NCI-H526 treated with DMSO at 0.1 percent for 48 hours (cell line): ENCODE data around the gene DACH1.

ENCODE experiments used
- DNase-seq: peaks from one replicate; lab custom pipeline; 2025; lab: John Stamatoyannopoulos, UW

DACH1 gene

DNA sequence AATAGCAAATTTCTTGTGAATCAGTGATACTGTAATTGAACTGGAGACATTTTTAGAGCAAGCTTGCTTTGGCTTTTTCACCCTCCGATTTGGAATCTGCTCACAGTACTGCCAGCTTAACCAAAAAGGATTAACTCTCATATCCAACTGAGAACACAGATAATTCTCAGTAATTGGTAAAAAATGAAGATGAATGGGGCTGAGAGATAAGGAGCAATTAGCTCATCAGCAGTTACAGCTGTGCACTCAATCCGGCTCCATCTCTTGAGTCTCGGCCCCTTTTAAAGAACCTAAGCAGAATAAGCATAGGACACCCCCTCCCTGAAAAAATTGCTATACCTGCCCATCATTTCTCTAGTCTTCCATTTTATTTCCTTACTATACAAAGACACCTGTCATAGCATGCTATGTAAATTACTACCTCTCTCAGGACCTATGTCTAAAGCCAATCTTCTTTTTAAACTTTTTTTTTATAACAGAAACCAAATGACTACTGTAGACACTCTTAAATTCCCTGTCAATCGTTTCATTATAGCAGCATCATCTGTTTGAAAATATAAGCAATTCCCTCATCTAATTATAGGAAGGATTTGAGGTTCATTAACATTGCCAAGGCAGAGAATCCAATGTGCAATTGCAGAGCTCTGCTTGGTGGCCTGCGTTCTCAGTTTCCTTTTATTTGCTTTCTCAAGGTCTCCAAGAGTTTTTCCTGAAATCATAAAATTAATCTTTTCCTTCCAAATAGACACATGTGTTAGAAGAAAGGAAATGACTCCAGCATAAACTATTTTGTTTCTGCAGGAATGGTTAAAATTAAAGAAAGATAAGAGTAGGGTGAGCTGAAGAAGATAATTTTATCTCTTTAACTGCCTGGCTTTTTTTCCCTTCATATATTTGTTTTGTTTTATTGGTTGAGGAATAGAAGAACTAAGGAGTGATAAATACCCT, 242.1 kb downstream of the DACH1 start:
- DNase-seq, result no peak

DNA sequence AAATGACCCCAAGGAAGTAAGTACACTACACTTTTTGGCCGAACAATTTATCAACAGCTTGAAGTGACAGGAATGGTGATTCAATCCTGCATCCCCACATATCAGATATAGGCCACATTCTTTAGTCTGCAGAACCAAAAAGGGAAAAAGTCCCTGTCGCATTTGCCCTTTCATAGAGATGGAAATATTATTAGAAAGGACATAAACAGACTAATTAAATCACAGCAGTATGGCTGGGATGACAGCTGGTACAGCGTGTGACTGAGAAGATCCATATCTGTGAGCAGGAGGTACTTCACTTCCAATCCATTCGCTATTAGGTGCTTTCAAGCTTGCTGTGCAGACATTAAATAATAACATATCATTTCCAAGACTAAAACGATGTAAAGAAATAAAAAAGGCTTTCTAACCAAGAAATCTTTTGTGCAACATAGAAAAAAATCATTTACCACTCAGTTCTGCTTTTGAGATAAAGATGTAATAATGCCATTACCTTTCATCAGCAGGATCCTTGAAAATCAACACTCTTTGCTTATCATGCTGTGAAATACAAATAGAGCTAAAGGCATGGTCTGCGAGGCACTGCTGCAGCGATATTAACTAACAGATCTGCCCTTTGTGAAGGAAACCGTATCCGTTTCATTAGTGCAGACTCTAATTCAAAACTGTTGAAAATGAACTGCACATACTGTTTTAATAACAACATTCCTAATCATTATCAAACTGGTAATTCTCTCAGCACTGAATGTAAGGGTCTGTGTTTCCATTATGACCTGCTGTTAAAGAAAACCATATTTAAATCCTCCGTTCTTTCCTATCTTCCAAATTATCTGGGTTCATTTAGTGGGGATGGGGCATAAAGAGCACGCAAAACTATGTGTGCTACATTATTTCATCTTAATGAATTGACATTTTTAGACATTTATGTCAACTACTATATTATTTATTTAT, 245.6 kb downstream of the DACH1 start:
- DNase-seq, result no peak

DNA sequence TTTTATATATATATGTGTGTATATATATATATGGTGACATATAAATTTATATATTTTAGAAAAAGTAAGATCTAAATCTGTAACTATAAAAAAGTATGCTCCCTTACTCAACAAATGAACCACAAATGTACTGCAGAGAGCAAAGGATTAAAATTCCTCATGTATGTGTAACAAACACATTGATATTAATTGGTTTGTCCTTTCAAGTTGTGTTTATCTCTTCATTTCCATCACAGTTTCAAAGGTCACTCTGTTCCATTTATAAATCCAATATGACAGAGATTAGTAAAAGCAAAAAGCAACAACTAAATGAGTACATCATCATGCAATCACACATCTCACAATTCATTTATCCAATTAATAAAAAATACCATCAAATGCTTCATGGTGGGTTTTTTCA, 247.9 kb downstream of the DACH1 start:
- DNase-seq, result no peak

DNA sequence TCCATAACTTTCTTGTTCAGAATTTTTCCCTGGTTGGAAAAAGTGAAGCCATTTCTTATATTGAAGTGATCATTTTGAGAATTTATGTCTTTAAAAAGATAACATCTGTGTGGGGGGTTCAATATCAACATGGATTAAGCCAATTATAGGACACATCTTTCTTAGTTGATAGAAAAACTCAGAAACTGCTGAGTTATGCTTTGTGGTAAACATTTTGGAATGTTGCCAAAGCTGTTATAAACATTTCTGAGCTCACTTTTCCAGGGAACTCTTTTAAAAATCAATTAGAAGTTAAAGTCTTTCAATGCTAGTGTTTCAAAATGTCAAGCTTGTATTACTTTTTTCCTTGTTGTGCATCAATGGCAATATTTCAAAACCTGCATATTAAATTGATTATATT, 248.8 kb downstream of the DACH1 start:
- no peak for DNase-seq

DNA sequence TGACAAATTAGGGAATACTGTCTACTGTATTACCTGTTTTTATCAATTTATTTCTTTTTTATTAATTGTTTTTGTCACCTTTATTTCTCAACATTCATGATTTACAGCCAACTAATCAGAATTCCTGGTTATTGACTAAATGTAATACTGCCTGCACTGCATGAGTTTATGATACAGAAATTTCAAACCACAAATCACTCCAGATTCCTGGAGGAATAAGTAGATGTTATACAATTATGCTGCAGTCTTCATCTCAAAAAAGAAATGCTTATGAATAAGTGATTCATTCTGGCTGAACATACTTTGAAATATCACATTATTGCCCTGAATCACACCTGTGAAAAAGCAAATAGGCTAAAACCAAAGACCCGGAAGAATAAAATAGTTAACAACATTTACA, 249.7 kb downstream of the DACH1 start:
- no peak for DNase-seq

DNA sequence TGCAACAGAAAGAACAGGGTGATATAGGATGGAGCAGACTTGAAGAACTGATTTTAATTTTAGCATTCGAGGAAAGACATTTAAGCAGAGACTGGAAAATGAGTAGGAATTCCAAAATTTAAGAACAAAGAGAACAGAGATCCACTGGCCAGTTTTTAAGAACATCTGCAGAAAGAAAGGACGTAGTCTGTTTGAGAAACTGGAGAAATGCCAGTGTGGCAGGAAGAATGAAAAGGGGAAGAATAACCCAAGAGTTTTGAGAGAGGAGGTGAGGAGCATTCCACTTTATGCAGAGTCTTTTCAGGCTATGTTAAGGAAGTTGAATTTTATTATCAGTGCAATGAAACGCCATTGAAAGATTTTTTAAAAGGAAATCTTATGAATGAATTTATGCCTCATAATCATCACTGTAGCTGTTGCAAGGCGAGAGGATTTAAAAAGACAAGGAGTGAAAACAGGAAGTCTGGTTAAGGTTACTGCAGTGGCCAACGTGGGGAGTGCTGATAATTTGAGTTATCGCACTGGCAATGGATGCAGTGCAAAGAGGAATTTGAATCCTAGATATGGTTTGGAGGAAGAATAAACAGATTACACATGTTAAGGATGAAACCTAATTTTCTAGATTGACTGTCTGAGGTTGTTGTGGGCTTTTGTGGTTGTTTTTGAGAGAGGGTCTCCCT, 253.8 kb downstream of the DACH1 start:
- no peak for DNase-seq

DNA sequence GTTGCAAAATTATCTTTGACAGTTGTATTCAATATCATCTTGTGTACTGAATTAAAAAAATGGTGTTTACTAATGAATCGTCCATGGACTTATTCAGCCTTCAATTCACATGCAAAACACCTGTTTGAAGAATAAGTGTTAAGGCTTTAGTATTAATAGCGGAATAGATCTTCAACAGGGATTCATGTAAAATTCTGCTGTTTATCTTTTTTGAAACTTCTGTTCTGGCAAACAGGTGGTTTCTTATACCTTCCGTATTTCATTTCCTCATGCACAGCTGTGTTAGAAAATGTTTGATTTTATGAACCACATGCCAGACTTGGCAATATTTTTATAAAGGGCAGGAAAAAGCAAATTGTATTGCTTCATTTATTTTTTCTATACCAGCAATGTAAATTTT, 255.7 kb downstream of the DACH1 start:
- no peak for DNase-seq

DNA sequence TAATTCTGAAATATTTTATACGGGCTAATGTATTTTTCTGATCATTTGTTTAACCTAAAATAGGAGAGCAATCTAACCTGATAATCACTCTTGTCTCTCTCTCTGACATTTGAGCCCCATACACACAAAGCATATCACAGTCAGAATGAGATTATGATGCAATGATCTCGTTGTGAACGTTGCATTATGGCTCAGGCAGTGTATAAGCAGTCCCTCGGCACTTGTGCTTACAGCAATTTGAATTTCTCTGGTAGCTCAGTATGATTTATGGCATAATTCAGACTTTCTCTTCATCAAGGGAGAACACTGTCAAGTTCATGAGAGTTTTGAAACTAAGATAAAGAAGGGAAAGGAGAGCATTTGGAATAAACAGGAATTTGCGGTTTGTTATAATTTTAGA, 256.1 kb downstream of the DACH1 start:
- peak; percentile 27 for DNase-seq

DNA sequence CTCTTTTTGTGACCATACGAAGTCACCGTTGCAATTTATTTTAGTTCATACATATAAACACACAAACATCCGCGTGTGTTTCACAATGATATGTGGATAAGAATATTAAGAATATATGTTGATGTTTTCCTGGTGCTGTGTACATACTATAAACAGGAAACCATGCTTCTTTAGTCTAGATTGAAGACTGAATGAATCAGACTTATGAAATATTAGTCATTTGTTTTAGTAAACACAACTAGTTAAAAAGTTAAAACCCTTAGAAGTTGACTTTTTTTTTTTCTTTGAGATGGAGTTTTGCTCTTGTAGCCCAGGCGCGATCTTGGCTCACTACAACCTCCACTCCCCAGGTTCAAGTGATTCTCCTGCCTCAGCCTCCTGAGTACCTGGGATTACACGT, 257.7 kb downstream of the DACH1 start:
- no peak for DNase-seq

DNA sequence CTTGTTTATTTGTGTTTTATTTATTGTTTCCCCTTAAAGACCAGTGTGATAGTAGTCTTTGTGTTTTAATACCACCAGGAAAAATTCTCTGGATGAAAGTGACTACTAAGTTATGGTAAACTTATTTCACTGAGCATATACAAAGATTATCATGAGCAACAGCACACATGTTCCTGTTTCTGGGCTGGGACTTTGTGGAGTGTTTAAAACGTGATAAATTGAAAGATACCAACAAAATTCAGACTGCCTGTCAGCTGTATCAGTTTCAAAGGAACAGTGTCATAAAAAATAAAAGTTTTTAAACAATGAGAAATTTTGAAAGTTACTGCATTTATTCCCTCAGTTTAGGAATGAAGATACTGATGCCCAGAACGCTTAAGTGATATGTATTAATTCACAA, 259.4 kb downstream of the DACH1 start:
- DNase-seq, result no peak

DNA sequence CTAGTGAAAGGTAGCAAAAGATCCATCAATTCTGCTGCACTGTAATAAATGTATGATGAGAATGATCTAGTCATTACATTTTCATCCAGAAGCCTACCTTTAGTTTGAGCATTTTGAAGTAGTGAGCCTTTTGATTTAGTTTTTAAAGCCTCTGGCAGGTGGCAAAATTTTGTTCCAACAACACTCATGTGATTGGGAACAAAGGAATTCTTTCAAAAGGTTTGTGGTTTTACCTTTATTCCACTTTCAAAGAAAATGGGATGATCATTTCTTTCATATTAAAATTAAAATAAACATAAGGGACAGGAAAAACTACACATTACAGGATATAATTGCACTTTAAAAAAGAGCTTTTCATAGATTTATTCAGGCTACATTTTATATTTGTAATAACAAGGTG, 260.2 kb downstream of the DACH1 start:
- no peak for DNase-seq

DNA sequence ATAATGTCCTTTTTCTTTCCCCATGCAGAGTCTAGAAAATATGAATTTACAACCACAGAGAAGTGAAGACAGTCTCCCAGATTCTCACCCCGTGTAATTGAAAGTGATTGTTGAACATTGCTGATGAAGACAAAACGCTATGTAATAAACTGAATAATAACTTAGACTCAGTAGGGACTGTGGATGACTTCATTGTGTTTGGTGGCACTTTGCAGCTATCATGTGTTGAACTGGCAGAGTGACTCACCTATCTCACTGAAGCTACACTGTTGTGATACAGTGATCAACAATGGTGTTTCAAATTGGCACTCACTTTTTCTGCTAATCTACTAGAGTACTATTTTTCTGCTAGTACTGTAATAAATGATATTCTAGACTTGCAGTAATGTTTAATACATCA, 261.3 kb downstream of the DACH1 start:
- DNase-seq, result no peak

DNA sequence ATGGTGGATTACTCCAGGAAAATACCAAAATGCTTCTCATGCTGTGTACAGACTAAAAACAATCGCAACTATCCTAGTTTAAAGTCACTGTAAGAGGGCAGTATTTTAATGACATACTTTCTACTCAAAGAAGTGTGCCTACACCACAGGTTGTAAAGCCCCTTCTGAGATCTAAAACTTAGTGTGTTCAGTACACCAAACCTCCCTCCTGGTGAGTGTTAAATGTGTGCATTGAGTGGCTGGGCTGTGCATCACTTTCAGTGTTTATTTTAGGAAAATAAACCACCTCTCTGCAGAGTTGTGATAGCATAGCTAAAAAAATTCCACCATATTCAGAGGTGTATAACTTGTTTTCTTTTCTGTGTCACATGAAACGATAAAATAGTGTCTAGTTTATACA, 263.7 kb downstream of the DACH1 start:
- no peak for DNase-seq

DNA sequence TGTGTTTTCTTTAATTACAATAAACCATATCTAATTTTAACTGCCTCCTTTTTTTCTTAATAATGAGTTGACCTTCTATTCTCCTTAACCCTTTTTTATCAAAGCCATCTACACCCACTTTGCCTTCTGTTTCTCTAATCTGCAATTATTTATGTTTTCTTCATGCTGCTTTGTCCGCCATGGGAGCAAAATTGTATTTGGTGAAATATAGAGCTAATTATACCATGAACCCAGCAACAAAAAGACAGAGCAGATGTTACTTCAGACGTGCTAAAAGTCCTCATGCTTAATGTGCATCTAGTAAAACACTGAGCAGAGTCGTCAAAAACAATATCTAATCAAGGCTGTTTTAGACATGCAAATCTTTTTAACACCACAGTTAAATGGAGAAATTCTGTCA, 264.7 kb downstream of the DACH1 start:
- no peak for DNase-seq

DNA sequence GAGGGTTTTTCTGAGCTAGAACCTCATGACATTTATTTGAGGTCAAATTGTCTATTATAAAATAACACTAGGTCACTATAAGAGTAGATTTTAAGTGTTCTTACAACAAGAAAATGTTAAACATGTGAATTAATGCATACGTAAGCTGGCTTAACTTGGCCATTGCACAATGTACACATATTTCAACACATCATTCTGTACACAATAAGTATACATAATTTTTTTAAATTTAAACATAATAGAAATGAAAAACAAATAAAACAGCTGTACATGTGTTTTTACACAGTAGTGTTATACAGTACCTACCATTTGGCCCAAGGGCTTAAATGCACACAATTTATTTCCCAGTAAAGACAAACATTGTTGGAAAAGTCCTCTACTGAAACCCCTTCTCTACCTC, 269.9 kb downstream of the DACH1 start:
- no peak for DNase-seq

DNA sequence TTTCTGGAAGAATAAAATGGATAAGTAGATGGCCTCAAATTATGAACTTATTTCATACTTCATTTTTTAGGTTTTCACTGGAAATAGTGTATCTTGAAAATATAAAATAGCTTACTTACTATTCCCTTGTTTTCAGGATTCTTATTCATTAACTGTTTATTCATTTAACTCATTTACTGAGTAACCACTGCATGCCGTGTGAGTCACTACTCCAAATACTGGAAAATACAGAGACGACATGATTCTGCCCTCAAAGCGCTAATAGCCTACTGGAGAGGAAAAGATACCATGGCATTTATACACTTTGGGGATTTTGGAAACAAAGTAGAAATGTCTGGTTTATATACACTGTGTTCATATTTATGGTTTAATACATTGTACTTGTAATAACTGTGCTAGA, 270.9 kb downstream of the DACH1 start:
- no peak for DNase-seq

DNA sequence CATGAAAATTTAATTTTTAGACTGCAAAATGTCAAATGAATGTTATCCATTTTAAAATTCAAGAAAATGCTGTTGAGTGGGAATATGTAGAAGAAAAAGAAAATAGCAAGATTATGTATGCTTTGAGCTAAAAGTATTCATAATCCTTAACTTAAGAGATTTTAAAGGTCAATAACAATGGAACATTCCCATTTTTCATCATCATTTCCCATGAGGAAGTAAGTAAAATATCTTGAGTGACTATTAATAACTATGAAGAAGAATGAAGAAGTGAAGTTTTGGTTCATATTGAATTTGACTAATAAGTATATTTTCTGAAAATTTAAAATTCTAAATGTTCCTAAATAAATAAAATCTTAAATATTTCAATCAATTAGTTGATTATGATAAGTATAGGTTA, 273.4 kb downstream of the DACH1 start:
- no peak for DNase-seq

DNA sequence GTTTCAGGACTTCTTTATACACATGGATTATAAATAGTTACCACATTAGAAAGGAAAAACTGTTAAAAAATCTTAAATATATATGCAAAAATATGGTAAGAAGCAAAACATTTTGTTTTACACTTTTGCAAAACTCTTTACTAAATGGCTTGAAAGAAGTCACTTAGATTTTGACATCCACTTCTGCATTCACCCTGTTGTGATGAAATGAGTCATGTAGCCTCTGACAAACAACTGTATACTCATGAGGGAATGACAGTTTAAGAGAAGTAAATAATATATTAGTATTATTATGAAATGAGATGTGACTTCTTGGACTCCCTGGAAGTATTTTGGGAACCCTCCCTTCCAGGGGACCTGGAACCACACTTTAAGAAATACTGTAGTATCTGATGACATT, 275.6 kb downstream of the DACH1 start:
- DNase-seq, result no peak

DNA sequence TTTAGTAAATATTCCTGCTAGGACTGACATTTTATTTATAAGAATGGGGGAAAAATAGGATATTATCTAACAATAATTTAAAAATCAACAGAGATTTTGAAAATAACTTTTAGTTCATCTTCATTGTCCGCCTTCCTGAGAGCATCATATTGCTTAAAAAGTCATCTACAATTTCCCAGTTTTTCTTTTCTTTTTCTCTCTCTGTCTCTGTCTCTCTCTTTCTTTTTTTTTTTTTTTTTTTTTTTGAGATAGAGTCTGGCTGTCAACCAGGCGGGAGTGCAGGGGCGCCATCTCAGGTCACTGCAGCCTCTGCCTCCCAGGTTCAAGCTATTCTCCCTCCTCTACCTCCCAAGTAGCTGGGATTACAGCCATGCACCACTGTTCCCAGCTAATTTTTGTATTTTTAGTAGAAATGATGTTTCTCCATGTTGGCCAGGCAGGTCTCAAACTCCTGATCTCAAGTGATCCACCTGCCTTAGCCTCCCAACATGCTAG, 276.3 kb downstream of the DACH1 start:
- DNase-seq, result no peak

DNA sequence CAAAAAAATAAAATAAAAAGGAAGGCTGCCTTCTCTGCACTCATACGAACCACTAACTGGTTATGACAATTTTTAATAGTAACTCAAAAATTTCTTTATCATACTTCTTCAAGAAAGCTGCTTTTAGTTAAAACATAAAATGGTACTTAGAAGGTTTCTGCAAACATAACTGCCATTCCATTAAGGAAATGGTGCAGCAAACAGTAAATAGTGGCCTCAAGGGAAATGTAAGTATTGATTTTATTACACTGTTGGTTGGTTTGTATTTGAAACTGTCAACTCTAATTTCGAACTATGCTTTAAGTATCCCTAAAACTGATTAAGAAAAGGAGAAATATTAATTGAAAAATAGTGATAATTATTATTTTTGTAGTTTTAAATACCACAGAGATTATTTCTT, 278.0 kb downstream of the DACH1 start:
- no peak for DNase-seq

DNA sequence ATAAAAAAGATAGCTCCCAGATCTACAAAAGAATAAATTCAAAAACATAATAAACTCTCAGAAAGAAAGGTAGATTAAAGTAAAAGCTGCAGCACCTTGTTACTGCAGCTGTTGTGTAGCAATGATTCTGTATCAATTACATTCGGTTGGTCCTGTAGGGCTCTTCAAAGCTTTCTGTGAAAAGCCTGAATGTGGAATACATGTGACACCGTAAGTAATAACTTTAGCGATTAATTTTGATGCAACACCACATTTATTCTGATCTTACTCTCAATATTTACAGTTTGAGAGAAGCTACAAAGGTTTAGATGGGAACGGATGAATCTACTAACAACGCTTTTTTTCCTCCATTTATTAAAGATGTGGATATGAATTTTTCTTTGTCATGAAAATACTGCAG, 279.2 kb downstream of the DACH1 start:
- DNase-seq, result no peak

DNA sequence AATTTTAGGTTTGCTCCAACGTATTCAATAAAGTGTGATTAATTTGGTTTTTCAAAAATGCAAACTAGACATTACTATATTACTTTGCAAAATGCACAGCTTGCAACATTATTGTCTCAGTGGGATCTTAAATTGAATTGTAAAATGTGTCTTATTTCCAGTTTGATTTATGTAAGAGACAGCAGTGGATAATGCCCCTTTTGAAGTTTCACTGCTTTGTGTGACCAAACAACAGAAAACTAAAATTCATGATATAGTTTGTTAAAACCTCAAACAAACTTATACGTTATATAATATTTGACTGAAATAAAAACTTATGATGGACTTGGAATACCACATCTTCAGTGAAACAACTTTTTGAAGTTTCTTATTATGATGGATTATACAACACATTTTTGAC, 279.8 kb downstream of the DACH1 start:
- no peak for DNase-seq
